ENCODE measurements around the gene KIAA0319L. TPM values are rescaled to one million over a fixed set of nuclear protein-coding genes. Genes with fewer than 3 reads are reported as not detected.
A peak's percentile ranks its signal among the peaks of the same experiment; 100 is the strongest.

KIAA0319L gene
- total and polyA plus RNA-seq, 4 donors = 27.0 to 107 (median 27.9) TPM

DNA sequence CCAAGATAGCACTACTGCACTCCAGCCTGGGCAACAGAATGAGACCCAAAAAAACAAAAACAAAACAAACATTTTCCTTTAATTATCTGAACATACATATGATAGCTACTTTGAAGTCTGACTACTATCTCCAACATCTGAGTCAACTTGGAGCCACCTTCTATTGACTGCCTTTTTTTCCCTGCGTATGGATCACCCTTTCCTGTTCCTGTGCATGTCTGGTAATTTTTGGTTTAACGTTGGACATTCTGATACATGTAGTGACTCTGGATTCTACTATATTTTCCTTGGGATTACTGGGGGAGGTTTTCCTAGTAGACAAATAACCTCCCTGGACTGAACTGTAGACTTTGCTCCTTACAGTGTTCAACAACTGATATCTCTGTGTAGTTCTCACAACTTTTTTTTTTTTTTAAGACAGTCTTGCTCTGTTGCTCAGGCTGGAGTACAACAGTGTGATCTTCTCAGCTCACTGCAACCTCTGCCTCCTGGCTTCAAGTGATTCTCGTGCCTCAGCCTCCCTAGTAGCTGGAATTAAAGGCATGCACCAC is 70.3 kb downstream of the KIAA0319L start:
- H3K4me3 ChIP-seq (ENCODE audit: low read depth in 1 of 3, low read length in 3 of 3) = no peak overlapping the region
- 78% methylated on average over 3 of the region's 3 CpGs for WGBS
- peaks cover 0 to 3% (median 0%) of the 10 kb centered on the region in 4 donors for H3K36me3 ChIP-seq (ENCODE audit: control insufficient read depth in 4 of 4, insufficient read depth in 3 of 4, low read depth in 1 of 4, low read length in 3 of 4)

DNA sequence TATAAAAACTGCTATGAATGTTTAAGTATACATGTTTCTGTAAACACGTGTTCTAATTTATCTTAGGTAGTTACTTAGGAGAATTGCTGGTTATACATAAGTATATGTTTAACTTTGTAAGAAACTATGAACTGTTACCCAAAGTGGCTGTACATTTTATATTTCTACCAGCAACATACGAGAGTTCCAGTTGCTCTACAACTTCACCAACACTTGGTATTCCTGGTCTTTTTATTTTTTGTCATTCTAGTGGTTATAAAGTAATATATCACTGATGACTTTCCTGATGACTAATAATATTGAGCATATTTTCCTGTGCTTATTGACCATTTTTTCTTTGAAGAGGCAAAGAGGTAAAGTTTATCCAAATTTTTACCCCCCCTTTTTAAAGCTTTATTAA is 76.0 kb downstream of the KIAA0319L start:
- H3K27ac ChIP-seq (ENCODE audit: low read depth in 1 of 2, low read length in 2 of 2) = no peak overlapping the region
- no peak overlapping the region for H3K9ac ChIP-seq (ENCODE audit: low read depth in 1 of 2, low read length in 2 of 2)
- H3K27me3 ChIP-seq (ENCODE audit: control insufficient read depth in 4 of 4, insufficient read depth in 4 of 4, low read length in 3 of 4) = no peaks in the 10 kb centered on the region
- no peaks in the 10 kb centered on the region for H3K9me3 ChIP-seq (ENCODE audit: control insufficient read depth in 4 of 4, low read length in 3 of 4)
- DNase-seq (ENCODE audit: low spot score) = no peak
- no peak overlapping the region for H3K4me3 ChIP-seq (ENCODE audit: low read depth in 1 of 3, low read length in 3 of 3)
- TF ChIP-seq JUND (IDR thresholded peaks at IDR 0.05) (no peak), GABPA (IDR thresholded peaks at IDR 0.05 in 1 of 2, conservative IDR thresholded peaks at IDR 0.05 in 1 of 2) (no peak), TAF1 (conservative IDR thresholded peaks at IDR 0.05) (no peak)
- TF ChIP-seq, protein P1, sequence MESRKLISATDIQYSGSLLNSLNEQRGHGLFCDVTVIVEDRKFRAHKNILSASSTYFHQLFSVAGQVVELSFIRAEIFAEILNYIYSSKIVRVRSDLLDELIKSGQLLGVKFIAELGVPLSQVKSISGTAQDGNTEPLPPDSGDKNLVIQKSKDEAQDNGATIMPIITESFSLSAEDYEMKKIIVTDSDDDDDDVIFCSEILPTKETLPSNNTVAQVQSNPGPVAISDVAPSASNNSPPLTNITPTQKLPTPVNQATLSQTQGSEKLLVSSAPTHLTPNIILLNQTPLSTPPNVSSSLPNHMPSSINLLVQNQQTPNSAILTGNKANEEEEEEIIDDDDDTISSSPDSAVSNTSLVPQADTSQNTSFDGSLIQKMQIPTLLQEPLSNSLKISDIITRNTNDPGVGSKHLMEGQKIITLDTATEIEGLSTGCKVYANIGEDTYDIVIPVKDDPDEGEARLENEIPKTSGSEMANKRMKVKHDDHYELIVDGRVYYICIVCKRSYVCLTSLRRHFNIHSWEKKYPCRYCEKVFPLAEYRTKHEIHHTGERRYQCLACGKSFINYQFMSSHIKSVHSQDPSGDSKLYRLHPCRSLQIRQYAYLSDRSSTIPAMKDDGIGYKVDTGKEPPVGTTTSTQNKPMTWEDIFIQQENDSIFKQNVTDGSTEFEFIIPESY (IDR thresholded peaks at IDR 0.05) = no peak
- H3K4me1 ChIP-seq (ENCODE audit: control insufficient read depth in 4 of 4, insufficient read depth in 4 of 4, low read length in 3 of 4) = no peaks in the 10 kb centered on the region
- WGBS = 96% methylated on average over 2 of the region's 2 CpGs
- peaks cover 0 to 7% (median 2%) of the 10 kb centered on the region in 4 donors for H3K36me3 ChIP-seq (ENCODE audit: control insufficient read depth in 4 of 4, insufficient read depth in 3 of 4, low read depth in 1 of 4, low read length in 3 of 4)

More for the DNA sequence above, 70.3 kb downstream of the KIAA0319L start:
- Histone ChIP-seq H3K9me3 (ENCODE audit: control insufficient read depth in 4 of 4, low read length in 3 of 4) (no peaks in the 10 kb centered on the region), H3K27me3 (ENCODE audit: control insufficient read depth in 4 of 4, insufficient read depth in 4 of 4, low read length in 3 of 4) (no peaks in the 10 kb centered on the region), H3K4me1 (ENCODE audit: control insufficient read depth in 4 of 4, insufficient read depth in 4 of 4, low read length in 3 of 4) (peaks cover 7 to 15% (median 10%) of the 10 kb centered on the region in 4 donors), H3K27ac (ENCODE audit: low read depth in 1 of 2, low read length in 2 of 2) (no peak overlapping the region), H3K9ac (ENCODE audit: low read depth in 1 of 2, low read length in 2 of 2) (no peak overlapping the region)
- TF ChIP-seq, protein P2, sequence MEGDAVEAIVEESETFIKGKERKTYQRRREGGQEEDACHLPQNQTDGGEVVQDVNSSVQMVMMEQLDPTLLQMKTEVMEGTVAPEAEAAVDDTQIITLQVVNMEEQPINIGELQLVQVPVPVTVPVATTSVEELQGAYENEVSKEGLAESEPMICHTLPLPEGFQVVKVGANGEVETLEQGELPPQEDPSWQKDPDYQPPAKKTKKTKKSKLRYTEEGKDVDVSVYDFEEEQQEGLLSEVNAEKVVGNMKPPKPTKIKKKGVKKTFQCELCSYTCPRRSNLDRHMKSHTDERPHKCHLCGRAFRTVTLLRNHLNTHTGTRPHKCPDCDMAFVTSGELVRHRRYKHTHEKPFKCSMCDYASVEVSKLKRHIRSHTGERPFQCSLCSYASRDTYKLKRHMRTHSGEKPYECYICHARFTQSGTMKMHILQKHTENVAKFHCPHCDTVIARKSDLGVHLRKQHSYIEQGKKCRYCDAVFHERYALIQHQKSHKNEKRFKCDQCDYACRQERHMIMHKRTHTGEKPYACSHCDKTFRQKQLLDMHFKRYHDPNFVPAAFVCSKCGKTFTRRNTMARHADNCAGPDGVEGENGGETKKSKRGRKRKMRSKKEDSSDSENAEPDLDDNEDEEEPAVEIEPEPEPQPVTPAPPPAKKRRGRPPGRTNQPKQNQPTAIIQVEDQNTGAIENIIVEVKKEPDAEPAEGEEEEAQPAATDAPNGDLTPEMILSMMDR (IDR thresholded peaks at IDR 0.05; ENCODE audit: low read depth, low read length, missing input control) = no peak
- TF ChIP-seq SP1 (IDR thresholded peaks at IDR 0.05) (peak; percentile 28), HNF4A (conservative IDR thresholded peaks at IDR 0.05) (peak; percentile 85 to 93), HNF4G (IDR thresholded peaks at IDR 0.05) (peak; percentile 64), GABPA (IDR thresholded peaks at IDR 0.05 in 1 of 2, conservative IDR thresholded peaks at IDR 0.05 in 1 of 2) (no peak)
- TF ChIP-seq, protein P1 (IDR thresholded peaks at IDR 0.05) = no peak
- DNase-seq (ENCODE audit: low spot score) = no peak

DNA sequence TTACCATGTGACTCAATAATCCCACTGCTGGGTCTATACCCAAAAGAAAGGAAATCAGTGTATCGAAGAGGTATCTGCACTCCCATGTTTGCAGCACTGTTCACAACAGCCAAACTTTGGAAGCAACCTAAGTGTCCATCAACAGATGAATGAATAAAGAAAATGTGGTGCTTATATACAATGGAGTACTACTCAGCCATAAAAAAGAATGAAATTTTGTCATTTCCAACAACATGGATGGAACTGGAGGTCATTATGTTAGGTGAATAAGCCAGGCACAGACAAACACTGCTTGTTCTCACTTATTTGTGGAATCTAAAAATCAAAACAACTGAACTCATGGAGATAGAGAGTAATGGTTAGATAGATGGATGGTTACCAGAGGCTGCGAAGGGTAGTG is 79.3 kb downstream of the KIAA0319L start:
- peaks cover 2 to 26% (median 9%) of the 10 kb centered on the region in 4 donors for H3K36me3 ChIP-seq (ENCODE audit: control insufficient read depth in 4 of 4, insufficient read depth in 3 of 4, low read depth in 1 of 4, low read length in 3 of 4)
- DNase-seq (ENCODE audit: low spot score) = no peak
- H3K27ac ChIP-seq (ENCODE audit: low read depth in 1 of 2, low read length in 2 of 2) = no peak overlapping the region
- no peak overlapping the region for H3K9ac ChIP-seq (ENCODE audit: low read depth in 1 of 2, low read length in 2 of 2)
- H3K4me3 ChIP-seq (ENCODE audit: low read depth in 1 of 3, low read length in 3 of 3) = no peak overlapping the region
- H3K27me3 ChIP-seq (ENCODE audit: control insufficient read depth in 4 of 4, insufficient read depth in 4 of 4, low read length in 3 of 4) = no peaks in the 10 kb centered on the region
- no peaks in the 10 kb centered on the region for H3K9me3 ChIP-seq (ENCODE audit: control insufficient read depth in 4 of 4, low read length in 3 of 4)
- TF ChIP-seq RAD21 (IDR thresholded peaks at IDR 0.05) (no peak), RXRA (IDR thresholded peaks at IDR 0.05) (no peak), YY1 (IDR thresholded peaks at IDR 0.05) (no peak), EGR1 (IDR thresholded peaks at IDR 0.05; ENCODE audit: low read depth in 2 of 2) (no peak)
- TF ChIP-seq, protein P3, sequence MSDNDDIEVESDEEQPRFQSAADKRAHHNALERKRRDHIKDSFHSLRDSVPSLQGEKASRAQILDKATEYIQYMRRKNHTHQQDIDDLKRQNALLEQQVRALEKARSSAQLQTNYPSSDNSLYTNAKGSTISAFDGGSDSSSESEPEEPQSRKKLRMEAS (IDR thresholded peaks at IDR 0.05) = no peak
- TF ChIP-seq, protein P1 (IDR thresholded peaks at IDR 0.05) = no peak
- TF ChIP-seq, protein P4, sequence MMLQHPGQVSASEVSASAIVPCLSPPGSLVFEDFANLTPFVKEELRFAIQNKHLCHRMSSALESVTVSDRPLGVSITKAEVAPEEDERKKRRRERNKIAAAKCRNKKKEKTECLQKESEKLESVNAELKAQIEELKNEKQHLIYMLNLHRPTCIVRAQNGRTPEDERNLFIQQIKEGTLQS (IDR thresholded peaks at IDR 0.05) = no peak
- H3K4me1 ChIP-seq (ENCODE audit: control insufficient read depth in 4 of 4, insufficient read depth in 4 of 4, low read length in 3 of 4) = no peaks in the 10 kb centered on the region
- WGBS = 95% methylated on average over 2 of the region's 2 CpGs

All from liver (tissue), 9 donors.